22Rv1 (cell line): Measurements from ENCODE around the gene TAX1BP3.
"Not testable (repeated sequence)": the region's sequence is repeated elsewhere in the genome, so short reads cannot be mapped to it uniquely, and the experiment has no call there.

Experiments
- H3K27ac ChIP-seq: fragments of 450-650 bp; 2 replicates; pipeline ENCODE4 v1.5.1; 2017
- CTCF ChIP-seq: fragments of 450-650 bp; IDR thresholded peaks from 2 replicates; pipeline ENCODE4 v1.5.1; 2017; ENCODE audit warnings: mild to moderate bottlenecking
- ZFX ChIP-seq: fragments of 450-650 bp; IDR thresholded peaks from 2 replicates; pipeline ENCODE4 v1.6.1; 2017; ENCODE audit warnings: antibody characterized with exemption, borderline replicate concordance

TAX1BP3 gene, protein sequence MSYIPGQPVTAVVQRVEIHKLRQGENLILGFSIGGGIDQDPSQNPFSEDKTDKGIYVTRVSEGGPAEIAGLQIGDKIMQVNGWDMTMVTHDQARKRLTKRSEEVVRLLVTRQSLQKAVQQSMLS

GRCh38 chr17:3668279-3669084, at the start of gene TAX1BP3, which contains the start of gene EMC6:
Gene TAX1BP3 (minus strand): TSS chr17:3668578. CDS start chr17:3668526, 52 bp downstream.
Gene EMC6 (plus strand): TSS chr17:3668812. CDS start chr17:3669147, 335 bp downstream.
- TF ChIP-seq CTCF (no peak), ZFX (no peak)
- peak within 1 kb of the TSS; percentile 96 for H3K27ac ChIP-seq

- no peak for TF ChIP-seq ZFX
- no peak for TF ChIP-seq CTCF
Measured at GRCh38 chr17:3715296-3715695, 46.9 kb upstream of the TAX1BP3 start.

GRCh38 chr17:3712811-3713463, 44.6 kb upstream of the TAX1BP3 start:
- no peak overlapping the region for H3K27ac ChIP-seq
- no peak for TF ChIP-seq ZFX
- no peak for TF ChIP-seq CTCF

More at GRCh38 chr17:3715296-3715695, 46.9 kb upstream of the TAX1BP3 start:
- H3K27ac ChIP-seq: no peak overlapping the region

DNA sequence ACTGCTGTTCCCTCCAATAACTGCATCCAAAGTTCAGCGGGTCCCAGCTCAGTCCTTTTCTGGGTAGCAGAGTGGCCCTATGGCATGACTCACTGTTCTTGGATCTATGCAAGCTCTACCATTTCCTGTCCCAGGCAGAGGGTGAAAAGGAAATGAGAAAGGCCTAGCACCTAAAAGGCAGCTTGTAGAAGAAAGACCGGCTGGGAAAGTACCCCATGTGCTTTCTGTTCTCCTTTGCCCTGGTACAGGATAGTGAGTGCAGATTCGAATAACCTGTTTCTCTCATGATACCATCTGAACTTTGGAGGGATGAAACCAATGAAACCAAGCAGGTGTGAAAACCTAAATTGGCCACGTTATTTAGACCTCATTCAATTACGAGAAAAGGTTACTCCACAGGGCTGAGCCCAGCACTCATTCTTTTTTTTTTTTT, 42.6 kb upstream of the TAX1BP3 start:
- no peak overlapping the region for H3K27ac ChIP-seq

DNA sequence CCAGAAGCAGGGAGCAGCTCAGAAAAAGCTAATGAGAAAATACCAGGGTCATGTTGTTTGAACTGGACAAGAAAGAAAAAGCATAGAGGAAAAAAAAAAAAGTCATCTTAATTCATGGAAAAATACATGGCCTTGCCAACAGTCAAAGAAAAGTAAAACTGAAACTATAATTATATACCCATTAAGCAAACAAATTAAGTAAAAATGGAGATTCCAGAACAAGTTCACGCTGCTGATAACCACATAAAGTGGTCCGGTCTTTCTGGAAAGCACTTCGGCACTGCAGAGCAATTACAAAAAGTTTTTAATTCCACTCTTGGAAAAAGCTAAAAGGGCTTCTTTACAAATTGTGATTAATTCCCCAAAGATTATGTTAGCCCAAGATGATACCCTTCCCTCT, 40.0 kb upstream of the TAX1BP3 start:
- TF ChIP-seq CTCF (no peak), ZFX (no peak)
- H3K27ac ChIP-seq: no peak overlapping the region

More for the DNA sequence above, 42.6 kb upstream of the TAX1BP3 start:
- TF ChIP-seq CTCF: no peak
- TF ChIP-seq ZFX: no peak

DNA sequence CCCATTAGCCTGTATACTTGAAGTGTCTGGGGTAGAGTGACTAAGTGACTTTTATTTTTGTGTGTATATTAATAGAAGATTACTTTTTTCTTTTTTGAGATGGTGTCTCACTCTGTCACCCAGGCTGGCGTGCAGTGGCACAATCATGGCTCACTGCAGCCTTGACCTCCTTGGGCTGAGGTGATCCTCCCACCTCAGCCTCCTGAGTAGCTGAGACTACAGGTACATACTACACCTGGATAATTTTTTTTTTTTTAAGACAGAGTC, 37.3 kb upstream of the TAX1BP3 start:
- not testable (repeated sequence) for H3K27ac ChIP-seq

GRCh38 chr17:3704931-3705717, 36.7 kb upstream of the TAX1BP3 start:
- no peak for TF ChIP-seq ZFX
- TF ChIP-seq CTCF: no peak

GRCh38 chr17:3702041-3702539, 33.7 kb upstream of the TAX1BP3 start:
- H3K27ac ChIP-seq: not testable (repeated sequence)

More at GRCh38 chr17:3704931-3705717, 36.7 kb upstream of the TAX1BP3 start:
- no peak overlapping the region for H3K27ac ChIP-seq
